ENCODE results near the gene CDH19.
A peak's percentile ranks its signal among the peaks of the same experiment; 100 is the strongest.

Gene CDH19

GRCh38 chr18:66603941-66604627 lies at the start of gene CDH19:
Gene CDH19, minus strand, starts transcription at chr18:66604090. Its CDS starts 31,886 bp downstream, at chr18:66572204.
- DNase-seq = no peak

- no peak for DNase-seq
Observed at GRCh38 chr18:66647671-66648070, 43.8 kb upstream of the CDH19 start.

GRCh38 chr18:66646609-66647008 lies 42.7 kb upstream of the CDH19 start:
- no peak for DNase-seq

- DNase-seq = no peak
Observed at GRCh38 chr18:66645983-66646382, 42.1 kb upstream of the CDH19 start.

- no peak for DNase-seq
Observed at GRCh38 chr18:66641056-66641455, 37.2 kb upstream of the CDH19 start.

- DNase-seq = no peak
Observed at GRCh38 chr18:66640431-66640830, 36.5 kb upstream of the CDH19 start.

GRCh38 chr18:66638856-66639629 lies 35.2 kb upstream of the CDH19 start:
- no peak for DNase-seq

GRCh38 chr18:66635342-66635741 lies 31.5 kb upstream of the CDH19 start:
- DNase-seq = no peak

GRCh38 chr18:66632756-66633155 lies 28.9 kb upstream of the CDH19 start:
- DNase-seq = no peak

- DNase-seq = no peak
Observed at GRCh38 chr18:66630831-66631230, 26.9 kb upstream of the CDH19 start.

GRCh38 chr18:66623821-66624220 lies 19.9 kb upstream of the CDH19 start:
- no peak for DNase-seq

GRCh38 chr18:66621816-66622576 lies 18.1 kb upstream of the CDH19 start:
- DNase-seq = no peak

GRCh38 chr18:66616523-66616983 lies 12.7 kb upstream of the CDH19 start:
- peak; percentile 26 for DNase-seq

- DNase-seq = no peak
Observed at GRCh38 chr18:66615176-66615575, 11.3 kb upstream of the CDH19 start.

GRCh38 chr18:66607632-66608031 lies 3.7 kb upstream of the CDH19 start:
- no peak for DNase-seq

GRCh38 chr18:66601649-66602048 lies 2.2 kb downstream of the CDH19 start:
- no peak for DNase-seq

- no peak for DNase-seq
Observed at GRCh38 chr18:66599190-66599589, 4.7 kb downstream of the CDH19 start.

- no peak for DNase-seq
Observed at GRCh38 chr18:66587430-66587829, 16.5 kb downstream of the CDH19 start.

GRCh38 chr18:66582211-66582610 lies 21.7 kb downstream of the CDH19 start:
- no peak for DNase-seq

- no peak for DNase-seq
Observed at GRCh38 chr18:66575263-66575662, 28.6 kb downstream of the CDH19 start.

- DNase-seq = no peak
Observed at GRCh38 chr18:66571845-66572244, 32.0 kb downstream of the CDH19 start.

- DNase-seq = no peak
Observed at GRCh38 chr18:66566616-66567015, 37.3 kb downstream of the CDH19 start.

GRCh38 chr18:66564236-66564635 lies 39.7 kb downstream of the CDH19 start:
- DNase-seq = no peak

GRCh38 chr18:66562279-66562678 lies 41.6 kb downstream of the CDH19 start:
- DNase-seq = no peak
